Muscle of arm (tissue), 14 donors: Measurements from ENCODE around the gene RCAN3. TPM values are rescaled to one million over a fixed set of nuclear protein-coding genes. Genes with fewer than 3 reads are reported as not detected.
"Not testable (repeated sequence)": the region's sequence is repeated elsewhere in the genome, so short reads cannot be mapped to it uniquely, and the experiment has no call there.

Experiments
- DNase-seq: peaks from one replicate; pipeline ENCODE4 v3.0.0-alpha.2; 2013
- long read RNA-seq, 11 donors: transcript quantifications; one replicate each; lab custom pipeline, GENCODE V29; 2026
- polyA plus RNA-seq, 12 donors: library from polyadenylated mRNA; unstranded; fragments of 120-200 nt; gene quantifications; one replicate each; pipeline ENCODE4 v1.2.1, GENCODE V29; 2013; ENCODE audit not compliant: insufficient read length in 12 of 12

RCAN3 gene
- 10 to 100 TPM in 1 of 12 donors, 1 to 10 TPM in 10, not detected in 1; 1.3 to 30.3 (median 2.0) TPM for polyA plus RNA-seq
- long read RNA-seq, donor 1, full-length matches to known transcripts, result 1 of 6 reads
- long read RNA-seq, donor 1, partial matches to known transcripts, result 5 of 6 reads
- long read RNA-seq, donor 1, other reads (novel, unspliced or antisense), result 0 of 6 reads
- long read RNA-seq, donor 2, result 0 reads
- long read RNA-seq, donor 3, full-length matches to known transcripts, result 1 of 1 reads
- long read RNA-seq, donor 3, partial matches to known transcripts, result 0 of 1 reads
- long read RNA-seq, donor 3, other reads (novel, unspliced or antisense), result 0 of 1 reads
- long read RNA-seq, donor 4, result 0 reads
- long read RNA-seq, donor 5, result 0 reads
- long read RNA-seq, donor 6, result 0 reads
- long read RNA-seq, donor 7, result 0 reads
- long read RNA-seq, donor 8, result 0 reads
- long read RNA-seq, donor 9, result 0 reads
- long read RNA-seq, donor 10, result 0 reads
- long read RNA-seq, donor 11, full-length matches to known transcripts, result 1 of 1 reads
- long read RNA-seq, donor 11, partial matches to known transcripts, result 0 of 1 reads
- long read RNA-seq, donor 11, other reads (novel, unspliced or antisense), result 0 of 1 reads

DNA sequence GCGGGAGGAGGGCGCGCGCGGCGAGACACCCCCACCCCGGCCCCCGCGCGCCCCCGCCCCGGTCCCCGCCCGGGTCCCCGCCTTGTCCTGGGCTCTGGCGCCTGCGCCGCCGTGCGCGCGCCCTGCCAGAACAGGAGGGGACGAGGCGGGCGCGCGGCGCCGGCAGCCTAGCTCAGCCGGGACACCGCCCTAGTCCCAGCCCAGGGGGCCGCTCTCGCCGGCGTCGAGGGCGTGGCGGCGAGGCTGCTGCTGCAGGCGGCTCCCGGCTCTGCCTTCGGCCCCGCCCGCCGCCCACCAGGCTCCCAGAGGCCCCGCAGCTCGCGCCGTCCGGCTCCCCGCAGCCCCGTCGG is at the start of gene RCAN3:
Gene RCAN3 (plus strand): TSS at position 128 of the 350 bp plus-strand sequence. CDS start 11,537 bp downstream, outside the sequence.
- peak; percentile 65 for DNase-seq

DNA sequence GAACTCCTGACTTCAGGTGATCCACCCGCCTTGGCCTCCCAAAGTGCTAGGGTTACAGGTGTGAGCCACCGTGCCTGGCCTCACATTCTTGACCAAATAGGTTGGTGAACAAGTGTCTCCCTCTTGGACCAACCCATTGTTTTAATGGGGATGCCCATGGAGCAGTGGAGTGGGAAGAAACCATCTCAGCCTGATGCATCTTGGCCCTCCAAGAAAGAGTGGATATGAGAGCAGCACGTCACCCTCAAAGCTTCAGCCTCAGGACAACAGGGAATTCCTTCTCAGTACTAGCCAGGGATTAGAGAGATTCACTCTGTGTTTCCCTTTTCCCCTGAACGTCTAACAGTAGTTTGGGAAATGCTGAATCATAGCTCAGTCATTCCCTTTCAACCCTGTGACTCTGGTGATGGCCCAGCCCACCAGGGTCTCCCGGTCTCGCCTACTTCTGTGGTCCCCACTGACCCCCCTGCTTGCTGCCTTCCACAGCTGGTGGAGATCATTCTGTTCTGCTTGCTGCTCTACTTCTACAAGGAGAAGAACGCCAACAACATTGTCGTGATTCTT is 49.6 kb upstream of the RCAN3 start:
- DNase-seq, result no peak

DNA sequence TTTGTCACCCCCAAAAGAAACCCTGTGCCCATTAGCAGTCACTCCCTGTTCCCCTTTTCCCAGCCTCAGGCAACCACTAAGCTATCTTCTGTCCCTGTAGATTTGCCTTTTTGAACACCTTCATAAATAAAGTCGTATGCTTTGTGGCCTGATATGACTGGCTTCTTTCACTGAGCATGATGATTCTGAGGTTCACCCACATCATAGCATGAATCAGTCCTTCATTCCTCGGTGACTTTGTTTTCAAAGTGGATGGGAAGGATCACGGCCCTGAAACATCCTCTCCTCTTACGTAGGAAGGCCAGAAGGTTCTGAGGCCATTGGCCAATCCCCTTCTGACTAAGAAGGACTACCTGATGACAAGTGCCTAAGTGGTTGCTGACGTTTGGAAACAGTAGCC is 48.0 kb upstream of the RCAN3 start:
- DNase-seq, result no peak

DNA sequence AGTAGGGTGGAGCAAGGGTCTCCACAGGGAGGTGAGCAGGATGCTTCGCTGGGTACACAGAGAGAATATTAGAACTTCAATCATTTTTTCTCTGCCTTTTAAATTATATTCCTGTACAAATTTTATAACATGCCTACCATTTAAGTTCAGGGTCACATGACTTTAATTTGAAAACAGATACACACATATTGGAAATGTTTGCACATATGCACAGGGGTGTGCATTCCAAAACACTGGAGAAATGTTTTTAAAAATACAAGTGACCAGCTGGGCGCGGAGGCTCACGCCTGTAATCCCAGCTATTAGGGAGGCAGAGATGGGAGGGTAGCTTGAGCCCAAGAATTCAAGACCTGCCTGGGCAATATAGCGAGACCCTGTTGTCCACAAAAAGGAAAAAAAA is 47.4 kb upstream of the RCAN3 start:
- DNase-seq, result no peak

DNA sequence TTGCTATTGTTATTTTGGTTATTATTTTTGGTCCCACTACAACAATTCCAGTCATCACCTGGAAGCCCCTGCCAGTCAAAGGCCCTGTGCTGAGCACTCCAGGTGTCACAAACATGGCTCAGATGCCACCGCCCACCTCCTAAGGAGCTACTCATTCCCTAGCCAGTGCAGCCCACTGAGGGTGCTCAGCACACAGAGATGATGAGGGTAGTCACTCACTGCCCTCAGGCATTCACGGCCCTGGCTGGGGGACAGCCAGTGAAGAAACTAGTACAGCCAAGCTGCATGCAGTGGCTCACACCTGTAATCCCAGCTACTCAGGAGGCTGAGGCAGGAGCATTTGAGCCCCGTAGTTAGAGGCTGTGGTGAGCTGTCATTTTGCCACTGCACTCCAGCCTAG is 44.8 kb upstream of the RCAN3 start:
- no peak for DNase-seq

DNA sequence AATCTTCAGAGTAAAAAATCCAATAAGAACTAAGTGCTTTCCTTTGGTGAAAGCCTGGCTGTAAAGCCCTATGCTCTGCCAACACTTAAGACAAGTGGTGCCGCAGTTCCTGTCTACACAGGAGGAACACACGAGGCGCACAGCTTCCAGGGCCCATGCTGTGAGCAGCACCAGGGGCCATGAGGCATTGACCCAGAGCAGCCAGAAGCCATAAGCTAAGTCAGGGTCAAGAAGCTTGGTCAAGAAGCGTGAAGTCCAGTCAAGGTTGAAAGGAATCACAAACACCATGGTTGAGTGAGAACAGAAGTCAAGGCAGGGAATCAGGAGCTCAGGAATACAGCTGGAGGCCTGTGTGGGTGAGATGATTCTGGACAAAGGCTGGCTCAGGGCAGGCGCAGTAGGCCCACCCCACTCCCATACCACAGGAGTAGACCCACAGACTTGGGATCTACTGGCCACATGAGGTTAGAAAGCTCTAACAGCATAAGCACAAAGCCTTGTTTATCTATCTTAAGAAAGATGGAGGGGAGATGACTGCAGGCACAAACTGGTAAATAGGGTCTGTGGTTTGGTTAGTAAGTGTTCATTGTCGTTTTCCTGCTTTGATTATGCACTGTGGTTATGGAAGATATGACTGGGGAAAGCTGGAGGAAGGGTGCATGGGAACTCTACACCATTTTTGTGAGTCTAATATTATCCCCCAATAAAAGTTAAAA is 42.9 kb upstream of the RCAN3 start:
- DNase-seq, result no peak

DNA sequence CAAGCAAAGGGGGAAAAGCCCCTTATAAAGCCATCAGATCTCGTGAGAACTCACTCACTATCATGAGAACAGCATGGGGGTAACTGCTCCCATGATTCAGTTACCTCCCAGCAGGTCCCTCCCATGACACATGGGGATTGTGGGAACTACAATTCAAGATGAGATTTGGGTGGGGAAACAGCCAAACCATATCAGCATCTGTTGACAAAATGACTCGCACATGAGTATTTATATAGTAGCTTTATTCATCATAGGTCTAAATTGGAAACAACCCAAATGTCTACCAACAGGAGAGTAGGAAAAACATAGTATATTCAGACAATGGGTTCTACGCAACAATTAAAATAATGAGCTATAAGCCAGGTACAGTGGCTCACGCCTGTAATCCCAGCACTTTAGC is 40.5 kb upstream of the RCAN3 start:
- DNase-seq, result not testable (repeated sequence)

DNA sequence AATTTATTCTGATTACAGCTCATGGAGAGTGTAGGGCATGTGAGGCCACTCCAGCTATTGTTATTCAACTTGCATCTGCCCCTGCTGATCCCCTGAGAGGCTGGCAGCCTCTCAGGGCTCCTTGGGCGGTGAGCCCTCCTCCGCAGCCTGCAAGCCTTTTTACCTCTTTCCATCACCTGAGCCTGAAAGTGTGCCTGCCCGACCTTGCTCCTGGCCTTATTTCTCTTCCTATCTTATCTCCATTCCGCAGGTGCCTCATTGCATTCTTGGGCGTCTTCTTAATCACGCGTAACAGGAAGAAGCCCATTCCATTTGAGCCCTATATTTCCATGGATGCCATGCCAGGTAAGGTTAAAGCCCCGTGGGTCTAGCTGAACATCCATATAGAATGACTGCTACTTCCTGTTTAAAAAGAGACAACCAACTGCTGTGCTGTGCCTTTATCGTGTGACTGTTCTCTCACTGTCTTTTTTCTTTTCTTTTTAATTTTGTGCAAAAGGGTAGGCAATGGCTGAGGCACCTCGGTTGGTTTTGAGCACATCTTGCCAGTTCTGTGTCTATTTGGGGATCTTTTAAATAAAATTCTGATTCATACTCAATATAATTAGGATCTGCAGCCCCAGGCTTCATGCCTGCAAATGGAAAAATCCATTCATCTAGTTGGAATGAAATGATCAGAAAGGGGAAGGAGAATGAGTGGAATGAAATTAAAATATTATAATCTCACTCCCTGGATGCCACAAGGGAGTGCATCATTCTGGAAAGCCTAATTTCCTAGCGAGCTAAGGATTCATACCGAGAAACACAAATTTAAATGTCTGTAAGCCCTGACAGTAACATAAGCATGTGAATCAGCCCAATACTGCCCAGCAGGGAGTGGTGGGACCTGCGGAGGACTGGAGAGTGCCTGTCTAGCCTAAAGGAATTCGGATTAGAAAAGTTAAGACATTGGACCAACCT is 38.6 kb upstream of the RCAN3 start:
- no peak for DNase-seq

DNA sequence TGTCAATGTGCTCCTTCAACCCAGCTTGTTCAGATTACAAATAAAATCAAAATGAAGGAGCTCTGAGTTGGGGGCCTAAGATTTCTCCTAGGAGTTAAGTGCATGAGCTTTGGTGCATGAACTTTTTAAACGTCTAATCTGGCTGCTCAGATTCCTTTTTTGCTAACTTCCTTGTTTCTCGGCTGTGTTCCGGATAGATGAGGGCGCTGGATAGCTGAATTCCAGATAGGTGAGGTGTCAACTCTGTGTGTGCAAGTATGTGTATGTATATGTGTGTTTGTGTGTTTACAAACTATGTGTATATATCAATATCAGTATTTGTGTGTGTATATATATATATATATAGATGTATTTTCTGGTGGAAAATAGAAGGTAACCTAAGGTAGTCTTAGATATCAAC is 37.5 kb upstream of the RCAN3 start:
- DNase-seq, result no peak

DNA sequence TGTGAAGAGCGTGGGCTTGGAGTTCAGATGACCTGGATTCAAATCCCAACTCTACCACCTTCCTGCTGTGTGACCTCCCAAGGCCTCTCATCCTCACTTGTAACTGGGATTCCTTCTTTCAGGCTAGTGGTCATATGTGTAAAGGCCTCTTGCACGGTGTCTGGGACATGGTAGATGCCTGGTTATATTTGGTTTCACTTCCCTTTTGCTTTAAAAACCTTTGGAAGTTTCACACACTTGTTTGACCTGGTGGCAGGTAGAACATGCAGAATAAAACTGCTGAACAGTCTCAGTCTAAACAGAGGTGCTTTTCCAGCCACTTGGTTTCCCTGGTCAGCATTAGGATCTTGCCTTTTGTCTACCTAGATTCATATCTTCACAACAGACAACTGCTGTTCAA is 37.0 kb upstream of the RCAN3 start:
- no peak for DNase-seq

DNA sequence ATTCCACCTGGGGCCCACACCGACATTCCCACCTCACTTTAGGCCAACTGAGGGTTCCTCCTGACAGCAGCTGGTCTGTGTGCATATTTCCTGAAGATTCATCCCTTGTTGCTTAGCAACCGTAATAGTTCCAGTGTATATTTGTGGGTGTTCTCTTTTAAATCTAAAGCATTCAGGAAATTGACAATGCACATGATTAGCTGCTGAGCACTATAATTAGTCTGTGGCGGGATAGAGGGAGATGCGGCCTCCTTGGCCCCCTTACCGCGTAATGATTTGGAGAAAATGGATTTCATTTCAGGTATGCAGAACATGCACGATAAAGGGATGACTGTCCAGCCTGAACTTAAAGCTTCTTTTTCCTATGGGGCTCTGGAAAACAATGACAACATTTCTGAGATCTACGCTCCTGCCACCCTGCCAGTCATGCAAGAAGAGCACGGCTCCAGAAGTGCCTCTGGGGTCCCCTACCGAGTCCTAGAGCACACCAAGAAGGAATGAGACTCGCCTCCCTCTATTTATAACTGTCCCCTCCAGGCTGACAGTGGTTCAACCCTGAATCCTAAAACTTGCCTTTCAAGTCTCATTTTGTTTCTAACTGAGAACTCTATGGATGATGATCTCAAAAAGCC is 33.8 kb upstream of the RCAN3 start:
- no peak for DNase-seq

DNA sequence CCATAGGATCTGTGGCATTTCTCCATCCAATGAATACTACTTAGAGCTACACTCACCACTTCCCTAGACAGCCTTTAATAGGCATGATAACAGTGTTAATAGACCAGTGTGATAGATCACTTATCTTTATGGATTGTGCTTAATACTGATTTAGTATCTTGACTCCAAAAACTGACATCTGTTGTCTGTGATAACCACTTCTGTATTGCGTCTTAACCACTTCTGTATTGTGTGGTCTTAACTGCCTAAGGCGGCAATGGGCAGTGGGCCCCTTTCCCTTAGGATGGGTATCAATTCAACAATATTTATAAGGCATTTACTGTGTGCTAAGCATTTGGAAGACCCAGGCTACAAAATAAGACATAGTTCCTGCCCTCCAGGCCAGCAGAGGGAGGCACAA is 32.0 kb upstream of the RCAN3 start:
- DNase-seq, result no peak

DNA sequence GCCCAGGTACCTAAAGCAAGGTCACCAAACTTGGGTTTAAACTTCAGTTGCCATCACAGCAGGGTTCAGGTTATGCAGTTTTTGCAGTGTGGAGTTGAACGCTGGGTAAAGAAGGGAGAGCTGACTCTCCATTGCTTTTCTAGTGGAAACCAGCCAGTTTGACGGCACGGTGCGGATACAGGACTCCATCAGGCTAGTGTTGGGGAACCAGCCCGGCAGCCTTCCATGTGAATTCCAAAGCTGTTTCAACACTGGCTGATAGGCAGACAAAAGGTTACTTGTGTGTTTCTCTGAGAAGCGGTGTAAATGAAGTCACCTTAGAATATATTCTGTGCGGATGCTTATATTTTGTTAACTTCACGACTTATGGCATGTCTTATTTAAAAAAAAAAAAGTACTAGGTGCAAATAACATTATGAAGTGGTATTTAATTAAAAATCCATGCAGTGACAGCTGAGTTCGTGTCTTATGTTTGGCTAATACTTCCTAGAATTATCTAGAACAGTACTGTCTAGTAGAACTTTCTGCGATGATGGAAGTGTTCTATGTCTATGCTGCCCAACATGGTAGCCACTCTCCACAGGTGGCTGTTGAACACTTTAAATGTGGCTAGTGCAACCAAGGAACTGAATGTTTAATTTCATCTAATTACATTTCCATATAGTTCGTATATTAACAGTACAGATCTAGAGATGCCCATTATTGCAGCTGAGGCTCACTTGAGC is 29.9 kb upstream of the RCAN3 start:
- DNase-seq, result no peak

DNA sequence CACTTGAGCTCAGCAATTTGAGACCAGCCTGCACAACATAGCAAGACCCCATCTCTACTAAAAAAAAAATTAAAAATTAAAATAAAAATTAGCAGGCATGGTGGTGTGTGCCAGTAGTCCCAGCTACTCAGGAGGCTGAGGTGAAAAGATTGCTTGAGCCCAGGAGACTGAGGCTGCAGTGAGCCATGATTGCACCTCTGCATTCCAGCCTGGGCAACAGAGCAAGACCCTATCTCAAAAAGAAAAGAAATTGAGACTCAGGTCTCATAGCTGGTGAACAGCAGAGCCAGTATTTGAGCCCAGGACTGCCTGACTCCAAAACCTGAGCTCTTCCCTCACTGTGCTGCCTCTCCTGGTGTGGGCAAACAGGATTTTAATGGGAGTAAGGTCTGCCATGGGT is 28.4 kb upstream of the RCAN3 start:
- DNase-seq, result no peak

DNA sequence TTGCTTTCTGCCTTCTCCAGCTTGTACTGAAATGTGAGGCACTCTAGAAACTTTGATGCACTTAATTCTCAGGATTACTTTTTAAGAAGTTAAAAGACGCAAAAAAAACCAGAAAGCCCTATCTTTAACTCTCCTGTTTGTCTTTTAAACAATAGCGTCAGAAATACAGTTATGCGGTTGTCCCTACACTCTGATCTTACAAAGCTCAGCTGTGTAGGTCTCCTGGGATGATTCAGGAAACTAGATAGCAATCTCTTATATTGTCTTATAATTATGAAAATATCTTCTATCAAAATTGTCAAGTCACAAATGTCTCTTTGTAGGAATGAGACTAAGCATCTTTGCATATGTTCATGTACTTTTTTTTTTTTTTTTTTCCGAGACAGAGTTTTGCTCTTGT is 26.9 kb upstream of the RCAN3 start:
- DNase-seq, result no peak

DNA sequence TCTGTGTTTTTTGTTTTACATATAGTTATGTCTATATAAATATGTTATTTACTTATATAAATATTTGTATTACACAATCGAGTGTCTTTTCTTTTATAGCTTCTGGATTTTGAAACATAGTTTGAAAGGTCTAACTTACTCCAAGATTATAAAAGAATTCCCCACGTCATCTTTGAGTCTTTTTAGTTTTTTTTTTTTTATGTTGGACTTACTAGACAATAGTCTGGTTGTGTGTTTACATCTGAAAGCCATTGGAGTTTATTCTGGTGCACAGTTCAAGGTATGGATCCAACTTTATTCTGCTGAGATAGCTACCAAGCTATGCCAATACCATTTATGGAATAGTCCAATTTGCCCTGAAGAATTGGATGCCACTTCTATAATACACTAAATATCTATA is 26.1 kb upstream of the RCAN3 start:
- DNase-seq, result no peak

DNA sequence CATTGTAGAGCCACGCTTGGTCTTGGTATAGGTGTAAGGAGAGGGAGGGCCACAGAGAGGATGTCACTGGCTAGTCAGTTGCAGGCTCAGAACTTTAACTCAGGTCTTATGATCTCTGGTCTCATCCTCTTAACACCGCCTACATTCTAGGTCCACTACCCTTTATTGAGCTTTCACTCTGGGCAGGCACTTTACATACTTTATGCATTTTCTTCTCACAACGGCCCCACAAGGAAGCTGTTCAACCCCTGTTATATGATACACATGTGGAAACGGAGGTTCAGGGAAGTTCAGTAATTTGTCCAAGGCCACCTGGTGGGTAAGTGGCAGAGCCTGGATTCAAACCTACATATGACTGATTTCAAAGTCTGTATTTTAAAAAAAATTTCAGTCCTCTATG is 25.3 kb upstream of the RCAN3 start:
- no peak for DNase-seq

DNA sequence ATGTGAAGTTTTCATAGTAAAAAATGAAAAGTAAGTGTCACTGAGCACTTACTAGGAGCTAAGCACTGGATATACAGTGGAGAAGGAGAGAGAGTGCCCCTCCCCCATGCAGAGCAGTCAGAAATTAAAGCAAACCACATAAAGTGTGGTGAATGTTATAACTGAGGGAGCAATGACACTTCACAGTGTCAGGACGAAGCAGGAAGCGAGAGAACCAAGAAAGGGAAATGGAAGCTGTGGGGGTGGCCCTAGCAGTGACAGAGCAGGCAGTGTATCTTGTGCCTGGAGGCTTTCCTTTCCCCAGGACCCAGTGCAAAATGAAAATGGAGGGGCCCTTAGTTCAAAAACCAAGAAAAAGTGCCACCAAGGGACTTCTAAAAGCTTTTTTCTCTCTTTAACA is 21.5 kb upstream of the RCAN3 start:
- peak; percentile 10 for DNase-seq

DNA sequence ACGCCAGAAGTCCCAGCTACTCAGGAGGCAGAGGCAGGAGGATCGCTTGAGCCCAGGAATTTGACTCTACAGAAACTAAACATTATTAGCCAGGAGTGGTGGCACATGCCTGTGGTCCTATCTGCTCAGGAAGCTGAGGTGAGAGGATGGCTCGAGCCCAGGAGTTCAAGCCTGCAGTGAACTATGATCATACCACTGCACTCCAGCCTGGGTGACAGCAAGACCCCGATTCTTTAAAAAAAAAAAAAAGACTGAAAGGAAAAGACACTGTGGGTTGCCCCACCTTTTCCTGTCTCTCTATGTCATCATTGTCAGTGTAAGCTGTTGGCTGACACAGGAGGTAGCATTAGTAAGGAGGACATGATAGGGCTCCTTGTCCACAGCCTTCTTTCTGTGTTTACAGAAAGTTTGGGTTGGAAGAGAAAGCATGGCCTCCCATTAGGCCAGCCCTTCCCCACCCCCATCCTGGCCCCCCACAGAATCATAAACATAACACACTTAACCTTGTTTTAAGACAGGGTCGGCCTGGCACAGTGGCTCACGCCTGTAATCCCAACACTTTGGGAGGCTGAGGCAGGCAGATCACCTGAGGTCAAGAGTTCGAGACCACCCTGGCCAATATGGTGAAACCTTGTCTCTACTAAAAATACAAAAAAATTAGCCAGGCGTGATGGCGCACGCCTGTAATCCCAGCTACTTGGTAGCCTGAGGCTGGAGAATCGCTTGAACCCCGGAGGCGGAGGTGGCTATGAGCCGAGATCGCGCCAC is 20.6 kb upstream of the RCAN3 start:
- no peak for DNase-seq

DNA sequence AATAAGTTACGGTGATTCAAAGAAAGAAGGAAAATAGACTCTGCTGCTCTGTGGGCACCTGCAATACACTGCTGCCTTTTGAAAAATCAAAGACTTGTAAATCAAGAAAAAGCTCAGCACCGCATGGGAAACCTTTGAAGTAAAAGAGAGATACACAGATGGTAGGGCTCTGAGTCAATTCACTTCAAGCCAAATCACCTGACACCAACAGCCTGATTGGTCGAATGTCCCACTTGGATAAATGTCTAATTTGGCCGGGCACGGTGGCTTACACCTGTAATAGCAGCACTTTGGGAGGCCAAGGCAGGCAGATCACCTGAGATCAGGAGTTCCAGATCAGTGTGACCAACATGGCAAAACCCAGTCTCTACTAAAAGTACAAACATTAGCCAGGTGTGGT is 19.2 kb upstream of the RCAN3 start:
- no peak for DNase-seq
